ENCODE results near the gene TRPC3.

GRCh38 chr4:121885115-121885514, 66.7 kb downstream of the TRPC3 start:
- no peak for TF ChIP-seq CTCF (IDR thresholded peaks at IDR 0.05)
- no peak for TF ChIP-seq POLR2A (IDR thresholded peaks at IDR 0.05)
